Keratinocyte (primary cell): ENCODE data around the gene LSM11. TPM values are rescaled to one million over a fixed set of nuclear protein-coding genes. Genes with fewer than 3 reads are reported as not detected.

Experiments used
- DNase-seq: peaks from one replicate; pipeline ENCODE4 v3.0.0-alpha.2; 2011; ENCODE audit warnings: low read depth, missing footprints, low spot score
- FAIRE-seq: peaks from 2 replicates; lab custom pipeline; 2011; peaks lifted over from hg19 to GRCh38; lab: Jason Lieb, UNC
- H2AFZ ChIP-seq: 2 replicates; pipeline ENCODE4 v1.6.0; 2012; ENCODE audit warnings: low read length, control low read depth, inconsistent platforms; ENCODE audit not compliant: control insufficient read depth
- H3K27ac ChIP-seq: 2 replicates; pipeline ENCODE4 v1.5.1; 2011; ENCODE audit warnings: low read length; ENCODE audit not compliant: control insufficient read depth, insufficient read depth
- H3K27me3 ChIP-seq: 3 replicates; pipeline ENCODE4 v1.6.0; 2011; ENCODE audit warnings: low read length; ENCODE audit not compliant: control insufficient read depth, insufficient read depth; ENCODE audit errors: extremely low read depth
- H3K36me3 ChIP-seq, 2 experiments: 2 replicates in 1 of 2; 3 replicates in 1 of 2; pipeline ENCODE4 v1.5.1; 2011; ENCODE audit warnings: low read length in 2 of 2, mild to moderate bottlenecking in 1 of 2; ENCODE audit not compliant: control insufficient read depth in 2 of 2, insufficient read depth in 2 of 2; ENCODE audit errors: extremely low read depth in 1 of 2
- H3K4me1 ChIP-seq: 3 replicates; pipeline ENCODE4 v1.5.1; 2011; ENCODE audit warnings: low read length; ENCODE audit not compliant: control insufficient read depth, insufficient read depth; ENCODE audit errors: extremely low read depth
- H3K4me2 ChIP-seq: 3 replicates; pipeline ENCODE4 v1.6.0; 2011; ENCODE audit warnings: low read depth, low read length; ENCODE audit not compliant: control insufficient read depth, insufficient read depth; ENCODE audit errors: extremely low read depth
- H3K4me3 ChIP-seq, 3 experiments: fragments of 200-600 bp in 1 of 3; sonication (generic) in 1 of 3; 2 replicates in 2 of 3; 3 replicates in 1 of 3; pipeline ENCODE4 v1.5.1; 2011 to 2016; ENCODE audit warnings: low read length in 3 of 3, mild to moderate bottlenecking in 3 of 3, control low read depth in 2 of 3, inconsistent platforms in 1 of 3, low read depth in 1 of 3, mixed read lengths in 1 of 3, mixed run types in 1 of 3, moderate library complexity in 1 of 3; ENCODE audit not compliant: control insufficient read depth in 2 of 3, insufficient read depth in 2 of 3; ENCODE audit errors: extremely low read depth in 1 of 3
- H3K79me2 ChIP-seq: 2 replicates; pipeline ENCODE4 v1.6.0; 2012; ENCODE audit warnings: low read length; ENCODE audit not compliant: control insufficient read depth, insufficient read depth
- H3K9ac ChIP-seq: 3 replicates; pipeline ENCODE4 v1.6.0; 2011; ENCODE audit warnings: low read length; ENCODE audit not compliant: control insufficient read depth, insufficient read depth; ENCODE audit errors: extremely low read depth
- H3K9me1 ChIP-seq: 3 replicates; pipeline ENCODE4 v1.6.0; 2011; ENCODE audit warnings: low read length; ENCODE audit not compliant: control insufficient read depth, insufficient read depth; ENCODE audit errors: extremely low read depth
- H3K9me3 ChIP-seq: 2 replicates; pipeline ENCODE4 v1.5.1; 2012; ENCODE audit warnings: low read depth, low read length; ENCODE audit not compliant: control insufficient read depth
- H4K20me1 ChIP-seq: 3 replicates; pipeline ENCODE4 v1.6.0; 2011; ENCODE audit warnings: low read length; ENCODE audit not compliant: control insufficient read depth, insufficient read depth; ENCODE audit errors: extremely low read depth
- CTCF ChIP-seq, 3 experiments: IDR thresholded peaks in 1 of 3; conservative IDR thresholded peaks in 1 of 3; optimal IDR thresholded peaks in 1 of 3; 2 replicates in 2 of 3; 3 replicates in 1 of 3; pipeline versions ENCODE3 to v1.5.1; 2011; ENCODE audit warnings: low read length in 3 of 3, mild to moderate bottlenecking in 3 of 3, moderate library complexity in 2 of 3, control low read depth in 1 of 3, inconsistent platforms in 1 of 3; ENCODE audit not compliant: insufficient read depth in 2 of 3; ENCODE audit errors: extremely low read depth in 1 of 3
- EZH2 ChIP-seq: IDR thresholded peaks from one replicate; pipeline ENCODE4 v1.6.1; 2012; ENCODE audit warnings: inconsistent platforms, mild to moderate bottlenecking, low read length, moderate library complexity
- dilution Hi-C: fragments of 300-500 bp; cut with MboI; formaldehyde crosslinking; loops from one replicate; pipeline ENCODE4 v1.7.0; 2020; ENCODE audit warnings: low sequenced_read_pairs; ENCODE audit not compliant: extremely low pct_ligation_motif_present
- polyA plus RNA-seq, 5 experiments: library from polyadenylated mRNA; depleted of rRNA in 3 of 5; stranded (reverse) in 3 of 5; stranded (forward) in 1 of 5; unstranded in 1 of 5; fragments of >200 nt; gene quantifications; 1 replicate in 1 of 5; 2 replicates in 3 of 5; 3 replicates in 1 of 5; pipeline versions ENCODE4 v1.2.1 to v1.2.3, GENCODE V29; 2011 to 2012; ENCODE audit warnings: missing spikeins in 2 of 5, low read depth in 1 of 5, low replicate concordance in 1 of 5

The LSM11 gene
- polyA plus RNA-seq, 1 donor (not counting 4 experiments of a cell fraction or from before 2014, with no cell fraction given), result 2.7 TPM

DNA sequence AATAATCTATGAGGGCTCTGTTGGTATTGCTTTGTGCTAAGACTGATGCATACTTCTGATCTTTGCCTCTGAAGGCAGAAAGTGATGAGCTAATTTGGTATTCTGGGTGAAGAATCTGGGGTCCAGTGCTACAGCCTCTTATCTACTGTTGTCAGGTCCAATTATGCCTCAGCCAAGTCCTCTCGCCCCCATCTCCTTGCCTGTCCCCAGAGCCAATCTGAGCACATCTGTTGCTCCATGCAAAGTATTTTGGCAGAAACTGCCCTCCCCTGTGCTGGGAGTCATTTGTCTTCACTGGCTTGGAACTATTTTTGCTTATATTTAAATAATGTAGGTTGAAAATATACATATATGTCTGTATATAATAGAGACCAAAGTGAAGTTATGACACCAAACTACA, 23.4 kb downstream of the LSM11 start:
- Histone ChIP-seq H3K36me3 (no peaks in the 10 kb centered on the region), H2AFZ (no peak overlapping the region), H3K9ac (no peak overlapping the region), H4K20me1 (no peaks in the 10 kb centered on the region), H3K27me3 (no peaks in the 10 kb centered on the region), H3K9me1 (no peaks in the 10 kb centered on the region), H3K9me3 (no peaks in the 10 kb centered on the region), H3K4me2 (no peak overlapping the region), H3K27ac (no peak overlapping the region), H3K79me2 (no peaks in the 10 kb centered on the region), H3K4me1 (peaks cover 4% of the 10 kb centered on the region), H3K4me3 (no peak overlapping the region)
- DNase-seq (no peak), FAIRE-seq (no peak)
- no peak for TF ChIP-seq CTCF (optimal IDR thresholded peaks at IDR 0.05 in 1 of 3, IDR thresholded peaks at IDR 0.05 in 1 of 3, conservative IDR thresholded peaks at IDR 0.05 in 1 of 3; ENCODE audit: extremely low read depth in 1 of 3, insufficient read depth in 2 of 3, low read length in 3 of 3)
- TF ChIP-seq EZH2, result no peak
- dilution Hi-C loops, result no loop called here

GRCh38 chr5:157767689-157768088, 24.2 kb downstream of the LSM11 start:
- Histone ChIP-seq H3K79me2 (no peaks in the 10 kb centered on the region), H3K36me3 (no peaks in the 10 kb centered on the region), H3K9me1 (no peaks in the 10 kb centered on the region), H4K20me1 (no peaks in the 10 kb centered on the region), H3K4me1 (peaks cover 4% of the 10 kb centered on the region), H3K9me3 (no peaks in the 10 kb centered on the region), H3K4me2 (no peak overlapping the region), H2AFZ (no peak overlapping the region), H3K9ac (no peak overlapping the region), H3K27ac (no peak overlapping the region), H3K27me3 (no peaks in the 10 kb centered on the region), H3K4me3 (no peak overlapping the region)
- TF ChIP-seq CTCF (optimal IDR thresholded peaks at IDR 0.05 in 1 of 3, IDR thresholded peaks at IDR 0.05 in 1 of 3, conservative IDR thresholded peaks at IDR 0.05 in 1 of 3; ENCODE audit: extremely low read depth in 1 of 3, insufficient read depth in 2 of 3, low read length in 3 of 3) (no peak), EZH2 (no peak)
- no peak for FAIRE-seq
- no peak for DNase-seq
- dilution Hi-C loops, result no loop called here
